ENCODE measurements around the gene WDR13. TPM values are rescaled to one million over a fixed set of nuclear protein-coding genes. Genes with fewer than 3 reads are reported as not detected.

Gene WDR13
- total RNA-seq, 1 experiment from 2014 or later, result 46.5 TPM

DNA sequence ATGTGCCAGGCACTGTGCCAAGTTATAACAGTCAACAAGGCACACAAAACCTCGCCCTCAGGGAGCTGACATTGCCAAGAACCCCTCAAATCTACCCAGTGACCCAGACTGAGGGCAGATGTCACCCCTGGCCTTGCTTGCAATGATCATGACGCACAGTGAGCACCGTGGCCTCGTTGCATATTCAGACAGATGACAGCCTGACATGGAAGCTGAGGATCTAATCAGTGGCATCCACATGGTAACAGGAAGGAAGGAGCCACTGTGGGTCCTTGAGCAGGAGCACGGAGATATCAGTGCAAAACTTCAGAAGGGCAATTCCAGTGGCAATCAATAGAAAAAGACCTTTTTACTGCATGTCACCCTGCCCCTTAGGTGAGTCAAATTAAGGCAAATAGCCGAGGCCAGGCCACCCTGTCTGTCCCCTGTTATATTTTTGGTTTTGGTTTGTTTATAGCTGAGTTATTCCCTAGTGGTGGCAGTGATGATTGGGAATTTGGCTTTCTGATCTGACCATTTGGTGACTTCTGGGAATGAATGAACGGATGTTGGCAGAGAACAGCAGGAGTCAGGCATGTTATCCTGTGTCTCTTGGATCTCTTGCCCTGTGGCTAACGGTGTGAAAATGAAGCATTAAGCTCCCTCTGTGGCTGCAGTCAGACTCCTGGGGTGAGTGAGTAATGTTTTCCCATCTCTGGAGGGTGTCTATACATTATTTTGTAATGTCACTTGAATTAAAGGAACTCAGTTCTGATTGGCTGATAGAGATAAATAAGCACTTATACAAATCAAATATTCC lies 20.4 kb downstream of the WDR13 start:
- TF ChIP-seq, protein P1, sequence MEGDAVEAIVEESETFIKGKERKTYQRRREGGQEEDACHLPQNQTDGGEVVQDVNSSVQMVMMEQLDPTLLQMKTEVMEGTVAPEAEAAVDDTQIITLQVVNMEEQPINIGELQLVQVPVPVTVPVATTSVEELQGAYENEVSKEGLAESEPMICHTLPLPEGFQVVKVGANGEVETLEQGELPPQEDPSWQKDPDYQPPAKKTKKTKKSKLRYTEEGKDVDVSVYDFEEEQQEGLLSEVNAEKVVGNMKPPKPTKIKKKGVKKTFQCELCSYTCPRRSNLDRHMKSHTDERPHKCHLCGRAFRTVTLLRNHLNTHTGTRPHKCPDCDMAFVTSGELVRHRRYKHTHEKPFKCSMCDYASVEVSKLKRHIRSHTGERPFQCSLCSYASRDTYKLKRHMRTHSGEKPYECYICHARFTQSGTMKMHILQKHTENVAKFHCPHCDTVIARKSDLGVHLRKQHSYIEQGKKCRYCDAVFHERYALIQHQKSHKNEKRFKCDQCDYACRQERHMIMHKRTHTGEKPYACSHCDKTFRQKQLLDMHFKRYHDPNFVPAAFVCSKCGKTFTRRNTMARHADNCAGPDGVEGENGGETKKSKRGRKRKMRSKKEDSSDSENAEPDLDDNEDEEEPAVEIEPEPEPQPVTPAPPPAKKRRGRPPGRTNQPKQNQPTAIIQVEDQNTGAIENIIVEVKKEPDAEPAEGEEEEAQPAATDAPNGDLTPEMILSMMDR (IDR thresholded peaks at IDR 0.05; ENCODE audit: insufficient read depth in 1 of 2, low read depth in 1 of 2, low read length in 1 of 2, severe bottlenecking in 1 of 2, unreplicated experiment in 1 of 2), result no peak
- CTCF ChIA-PET, result no interaction called here

DNA sequence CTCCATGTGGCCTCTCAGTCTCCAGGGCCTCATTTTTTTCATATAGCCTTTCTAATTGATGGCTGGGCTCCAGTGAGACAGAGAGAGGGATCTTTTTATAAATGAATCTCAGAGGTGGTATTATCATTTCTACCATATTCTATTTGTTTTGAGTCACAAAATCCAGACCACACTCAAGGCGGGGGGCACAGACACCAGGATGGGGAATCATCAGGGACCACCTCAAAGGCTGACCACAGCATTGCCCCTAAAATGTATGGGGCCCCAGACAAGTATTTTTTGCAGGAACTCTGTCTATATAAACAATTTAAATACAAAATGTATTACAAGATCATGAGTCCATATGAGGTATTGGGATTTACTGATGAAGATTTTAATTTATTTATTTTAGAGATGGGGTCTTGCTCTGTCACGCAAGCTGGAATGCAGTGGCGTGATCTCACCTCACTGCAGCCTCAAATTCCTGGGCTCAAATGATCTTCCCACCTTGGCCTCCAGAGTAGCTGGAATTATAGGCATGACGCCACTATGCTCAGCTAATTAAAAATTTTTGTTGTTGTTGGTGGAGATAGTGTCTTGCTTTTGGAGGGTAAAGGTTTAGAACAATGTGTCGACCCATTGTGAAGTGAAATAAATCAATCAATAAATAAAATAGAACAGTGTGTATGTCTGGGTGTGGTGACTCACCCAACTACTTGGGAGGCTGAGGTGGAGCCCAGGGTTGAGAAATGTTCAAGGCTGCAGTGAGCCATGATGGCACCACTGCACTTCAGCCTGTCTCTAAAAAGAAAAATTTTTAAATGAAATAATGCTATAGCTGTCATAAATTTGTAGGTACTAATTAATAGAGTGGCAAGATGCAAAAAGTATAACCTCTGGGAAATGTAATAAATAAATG lies 29.4 kb downstream of the WDR13 start:
- Histone ChIP-seq H3K4me1 (peaks cover under 1% of the 10 kb centered on the region), H3K27me3 (replicated peaks; ENCODE audit: control insufficient read depth, insufficient read depth, low read length) (no peaks in the 10 kb centered on the region), H3K4me3 (ENCODE audit: low read depth, low read length) (no peak overlapping the region), H3K9me3 (no peaks in the 10 kb centered on the region), H3K36me3 (ENCODE audit: control insufficient read depth, insufficient read depth, low read length) (no peaks in the 10 kb centered on the region)
- DNase-seq, result no peak
- H3K4me1 Mint-ChIP-seq (ENCODE audit: low read depth, unreplicated experiment), result no peaks in the 10 kb centered on the region
- intact Hi-C loops (cut with micrococcal nuclease; ENCODE audit: unreplicated experiment), result no loop called here
- H3K9me3 Mint-ChIP-seq (ENCODE audit: unreplicated experiment), result no peaks in the 10 kb centered on the region
- no peak overlapping the region for H3K27ac Mint-ChIP-seq (ENCODE audit: unreplicated experiment)
- H3K36me3 Mint-ChIP-seq (ENCODE audit: insufficient read depth, unreplicated experiment), result no peaks in the 10 kb centered on the region
- ChIA-PET POLR2A (no interaction called here), CTCF (no interaction called here)
- no TSS peak for BruUV-seq (replicated peaks)
- TF ChIP-seq, protein P1 (IDR thresholded peaks at IDR 0.05; ENCODE audit: insufficient read depth in 1 of 2, low read depth in 1 of 2, low read length in 1 of 2, severe bottlenecking in 1 of 2, unreplicated experiment in 1 of 2), result no peak
- H3K27me3 Mint-ChIP-seq (ENCODE audit: insufficient read depth, unreplicated experiment), result no peaks in the 10 kb centered on the region
- H3K4me3 Mint-ChIP-seq (ENCODE audit: unreplicated experiment), result no peak overlapping the region

More for the DNA sequence above, 20.4 kb downstream of the WDR13 start:
- no peaks in the 10 kb centered on the region for H3K27me3 ChIP-seq (replicated peaks; ENCODE audit: control insufficient read depth, insufficient read depth, low read length)
- Mint-ChIP-seq H3K9me3 (ENCODE audit: unreplicated experiment) (no peaks in the 10 kb centered on the region), H3K4me1 (ENCODE audit: low read depth, unreplicated experiment) (no peaks in the 10 kb centered on the region), H3K27ac (ENCODE audit: unreplicated experiment) (no peak overlapping the region), H3K4me3 (ENCODE audit: unreplicated experiment) (no peak overlapping the region), H3K27me3 (ENCODE audit: insufficient read depth, unreplicated experiment) (no peaks in the 10 kb centered on the region), H3K36me3 (ENCODE audit: insufficient read depth, unreplicated experiment) (no peaks in the 10 kb centered on the region)
- intact Hi-C loops (cut with micrococcal nuclease; ENCODE audit: unreplicated experiment), result no loop called here
- no peaks in the 10 kb centered on the region for H3K4me1 ChIP-seq
- H3K9me3 ChIP-seq, result no peaks in the 10 kb centered on the region
- no peak overlapping the region for H3K4me3 ChIP-seq (ENCODE audit: low read depth, low read length)
- no peak for DNase-seq
- H3K36me3 ChIP-seq (ENCODE audit: control insufficient read depth, insufficient read depth, low read length), result no peaks in the 10 kb centered on the region
- no TSS peak for BruUV-seq (replicated peaks)
- POLR2A ChIA-PET, result no interaction called here

DNA sequence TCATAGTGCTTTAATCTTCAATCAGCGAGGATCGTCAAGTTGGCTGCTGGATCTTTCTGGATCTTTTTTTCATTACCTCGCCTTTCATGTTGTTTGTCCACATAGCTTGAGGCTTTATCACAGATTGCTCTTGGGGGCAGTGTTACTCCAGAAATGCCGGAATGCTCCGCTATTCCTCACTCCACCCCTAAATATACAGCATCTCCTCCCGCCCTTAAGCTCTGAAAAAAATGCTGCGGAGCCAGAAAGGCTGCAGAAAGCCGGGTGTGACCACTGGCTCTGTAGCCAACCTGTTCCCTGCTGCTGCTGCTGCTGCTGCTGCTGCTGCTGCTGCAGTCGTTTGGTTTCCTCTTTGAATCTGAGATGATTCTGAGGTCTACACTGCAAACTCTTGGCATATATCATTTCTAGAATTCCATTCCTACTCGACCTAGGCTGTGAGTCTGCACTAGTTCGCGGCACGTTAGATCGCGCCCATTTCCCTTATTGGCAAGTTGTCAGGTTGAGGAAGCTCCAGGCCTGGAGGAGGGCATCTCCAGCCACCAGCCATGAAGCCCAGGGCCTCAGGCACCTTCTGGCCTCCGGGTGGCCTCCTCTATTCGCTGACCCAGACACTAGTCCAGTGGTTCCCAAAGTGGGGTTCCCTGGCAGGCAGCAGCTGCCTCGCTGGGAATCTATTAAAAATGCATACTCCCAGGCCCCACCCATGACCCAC lies 34.2 kb downstream of the WDR13 start:
- no TSS peak for BruUV-seq (replicated peaks)
- no peaks in the 10 kb centered on the region for H3K27me3 ChIP-seq (replicated peaks; ENCODE audit: control insufficient read depth, insufficient read depth, low read length)
- Mint-ChIP-seq H3K4me1 (ENCODE audit: low read depth, unreplicated experiment) (no peaks in the 10 kb centered on the region), H3K9me3 (ENCODE audit: unreplicated experiment) (no peaks in the 10 kb centered on the region), H3K4me3 (ENCODE audit: unreplicated experiment) (peak overlapping the region; percentile 22), H3K27ac (ENCODE audit: unreplicated experiment) (peak overlapping the region; percentile 39), H3K27me3 (ENCODE audit: insufficient read depth, unreplicated experiment) (no peaks in the 10 kb centered on the region), H3K36me3 (ENCODE audit: insufficient read depth, unreplicated experiment) (no peaks in the 10 kb centered on the region)
- no peaks in the 10 kb centered on the region for H3K9me3 ChIP-seq
- H3K4me1 ChIP-seq, result peaks cover 5% of the 10 kb centered on the region
- ChIA-PET POLR2A (interaction anchor here (0.6 to 1.0 kb wide), 3 partner anchors 45 to 170 kb away, joined by 3 to 5 read pairs (median 3); partner anchors contain the start of genes EBP and HDAC6), CTCF (interaction anchor here (0.5 to 1.2 kb wide), 8 partner anchors 33 to 1469 kb away, joined by 3 to 8 read pairs (median 4); partner anchors contain the start of genes HDAC6, PQBP1 and TIMM17B)
- intact Hi-C loops (cut with micrococcal nuclease; ENCODE audit: unreplicated experiment), result loop anchor here (5.0 to 10.0 kb wide), 2 partner anchors 131 to 1473 kb away; partner anchors contain the start of gene GLOD5
- peak; percentile 90 to 92 for DNase-seq
- H3K4me3 ChIP-seq (ENCODE audit: low read depth, low read length), result no peak overlapping the region
- TF ChIP-seq, protein P1 (IDR thresholded peaks at IDR 0.05; ENCODE audit: insufficient read depth in 1 of 2, low read depth in 1 of 2, low read length in 1 of 2, severe bottlenecking in 1 of 2, unreplicated experiment in 1 of 2), result peak; percentile 31 to 49
- no peaks in the 10 kb centered on the region for H3K36me3 ChIP-seq (ENCODE audit: control insufficient read depth, insufficient read depth, low read length)

Data from Caco-2 (cell line).